ENCODE results near the gene RASSF5.
"Not testable (repeated sequence)": the region's sequence is repeated elsewhere in the genome, so short reads cannot be mapped to it uniquely, and the experiment has no call there.

RASSF5 gene

DNA sequence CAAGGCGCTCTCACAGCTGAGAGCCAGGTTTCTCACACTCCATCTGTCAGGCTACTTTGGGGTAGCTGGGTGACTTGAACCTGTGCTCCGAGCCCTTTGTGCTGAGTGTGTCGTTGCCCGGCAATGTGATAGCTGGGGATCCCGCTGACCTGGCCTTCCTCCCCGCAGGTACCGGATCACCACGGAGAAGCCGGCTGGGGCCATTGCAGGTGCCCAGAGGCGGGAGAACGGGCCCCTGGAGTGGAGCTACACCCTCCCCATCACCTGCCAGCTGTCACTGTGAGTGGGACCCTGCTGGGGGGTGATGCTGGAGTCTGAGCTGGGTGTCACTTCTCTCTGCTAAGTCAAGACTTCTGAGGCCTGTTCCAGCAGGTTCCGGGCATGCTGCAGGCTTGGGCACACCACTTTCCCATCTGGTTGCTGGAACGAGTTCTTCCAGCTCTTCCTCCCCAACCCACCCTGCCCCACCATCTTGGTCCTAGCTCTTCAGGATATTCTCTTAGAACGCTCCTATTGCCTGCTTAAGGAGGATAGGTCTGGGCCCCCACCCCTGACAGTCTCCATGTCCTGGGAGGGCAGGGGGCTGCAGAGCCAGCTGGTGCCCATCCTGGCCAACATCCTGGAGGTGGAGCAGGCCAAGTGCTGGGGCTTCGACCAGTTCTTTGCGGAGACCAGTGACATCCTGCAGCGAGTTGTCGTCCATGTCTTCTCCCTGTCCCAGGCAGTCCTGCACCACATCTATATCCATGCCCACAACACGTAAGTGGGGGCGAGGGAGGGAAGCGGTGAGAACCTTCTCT lies 29.6 kb upstream of the RASSF5 start:
- DNase-seq = no peak

DNA sequence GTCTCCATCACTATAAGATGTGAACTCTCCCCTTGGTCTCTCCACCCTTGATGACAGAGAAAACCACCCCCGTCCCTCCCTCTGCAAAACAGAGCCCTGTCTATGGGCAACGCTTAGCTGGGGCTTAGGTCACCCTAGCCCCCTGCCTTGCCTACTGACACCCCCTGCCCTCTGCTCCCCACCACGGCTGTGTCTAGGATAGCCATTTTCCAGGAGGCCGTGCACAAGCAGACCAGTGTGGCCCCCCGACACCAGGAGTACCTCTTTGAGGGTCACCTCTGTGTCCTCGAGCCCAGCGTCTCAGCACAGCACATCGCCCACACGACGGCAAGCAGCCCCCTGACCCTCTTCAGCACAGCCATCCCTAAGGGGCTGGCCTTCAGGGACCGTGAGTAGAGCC lies 28.6 kb upstream of the RASSF5 start:
- no peak for DNase-seq

DNA sequence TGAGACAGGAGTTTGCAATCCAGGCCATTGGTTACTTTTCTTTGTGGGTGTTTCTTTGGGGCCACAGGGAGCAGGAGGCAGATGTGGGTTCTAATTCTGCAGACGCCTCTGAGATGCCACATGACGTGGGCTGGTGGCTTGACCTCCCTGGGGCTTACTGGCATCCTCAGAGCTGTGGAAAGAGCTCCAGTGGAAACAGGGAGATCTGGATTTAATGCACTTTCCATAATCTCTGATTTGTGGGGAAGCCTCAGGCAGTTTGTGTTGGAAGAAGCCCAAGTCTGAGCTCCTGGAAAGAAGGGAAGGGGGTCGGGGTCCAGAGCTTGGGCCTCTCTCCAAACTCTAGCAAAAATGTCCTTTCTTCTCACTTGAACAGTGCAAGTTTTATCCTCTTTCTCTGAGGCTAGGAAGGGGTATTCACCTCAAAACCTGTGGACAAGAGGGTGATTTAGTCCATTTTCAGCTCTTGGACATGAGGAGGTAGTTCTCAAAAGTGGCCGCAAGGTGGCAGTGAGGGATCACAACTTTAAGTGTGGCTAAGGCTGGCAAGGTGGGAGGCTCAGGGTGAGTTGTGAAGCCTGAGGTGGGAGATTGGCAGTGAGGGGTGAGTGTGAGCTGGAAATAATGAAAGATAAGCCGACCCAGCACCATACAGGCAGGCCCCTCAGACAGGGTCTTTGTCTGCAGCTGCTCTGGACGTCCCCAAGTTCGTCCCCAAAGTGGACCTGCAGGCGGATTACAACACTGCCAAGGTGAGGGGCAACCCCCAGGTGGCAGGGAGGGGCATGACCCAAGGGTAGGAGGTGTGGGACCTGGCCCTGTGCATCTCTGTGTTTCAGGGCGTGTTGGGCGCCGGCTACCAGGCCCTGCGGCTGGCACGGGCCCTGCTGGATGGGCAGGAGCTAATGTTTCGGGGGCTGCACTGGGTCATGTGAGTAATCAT lies 27.9 kb upstream of the RASSF5 start:
- peak; percentile 66 for DNase-seq

DNA sequence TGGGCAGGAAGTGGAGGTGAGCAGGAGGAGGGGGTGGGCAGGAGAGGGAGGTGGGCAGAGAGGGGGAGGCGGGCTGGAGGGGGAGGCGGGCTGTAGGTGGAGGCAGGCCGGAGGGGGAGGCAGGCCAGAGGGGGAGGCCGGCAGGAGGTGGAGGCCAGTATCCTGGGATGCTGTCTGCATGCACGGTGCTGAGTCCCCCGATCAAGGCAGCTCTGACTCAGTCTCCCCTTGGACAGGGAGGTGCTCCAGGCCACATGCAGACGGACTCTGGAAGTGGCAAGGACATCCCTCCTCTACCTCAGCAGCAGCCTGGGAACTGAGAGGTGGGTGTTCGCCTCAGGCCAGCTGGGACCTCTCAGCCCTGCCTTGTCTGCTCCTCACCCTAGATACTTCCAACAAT lies 27.1 kb upstream of the RASSF5 start:
- DNase-seq = no peak

DNA sequence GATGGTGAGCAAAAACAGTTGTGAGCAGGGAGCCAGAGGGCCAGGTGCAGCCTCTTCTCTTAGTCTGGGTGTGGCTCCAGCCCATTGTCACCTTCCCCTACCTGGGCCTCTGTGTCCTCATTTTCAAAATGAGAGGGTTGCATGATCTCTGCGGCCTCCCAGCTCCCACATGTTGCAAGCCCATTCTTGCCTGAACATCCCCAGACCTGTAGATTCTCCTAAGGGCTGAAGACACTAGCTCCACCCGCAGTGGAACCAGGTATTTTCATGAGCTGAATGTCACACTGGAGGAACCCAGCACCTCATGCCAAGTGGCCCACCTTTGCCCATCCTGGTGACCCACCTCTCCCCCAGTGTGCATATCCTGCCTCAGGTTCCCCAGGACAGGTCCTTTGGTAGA lies 24.7 kb upstream of the RASSF5 start:
- no peak for DNase-seq

DNA sequence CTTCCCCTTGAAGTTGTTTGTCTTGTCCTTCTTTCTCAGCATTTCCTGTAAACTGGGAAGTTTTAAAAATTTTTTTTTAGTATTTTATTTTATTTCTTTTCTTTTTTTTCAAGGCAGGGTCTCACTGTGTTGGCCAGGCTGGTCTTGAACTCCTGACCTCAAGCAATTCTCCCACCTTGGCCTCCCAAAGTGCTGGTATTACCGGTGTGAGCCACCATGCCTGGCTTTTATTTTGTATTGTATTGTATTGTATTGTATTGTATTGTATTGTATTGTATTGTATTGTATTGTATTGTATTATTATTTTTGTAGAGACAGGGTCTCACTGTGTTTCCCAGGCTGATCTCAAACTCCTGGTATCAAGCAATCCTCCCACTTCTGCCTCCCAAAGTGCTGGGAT lies 23.5 kb upstream of the RASSF5 start:
- not testable (repeated sequence) for DNase-seq

DNA sequence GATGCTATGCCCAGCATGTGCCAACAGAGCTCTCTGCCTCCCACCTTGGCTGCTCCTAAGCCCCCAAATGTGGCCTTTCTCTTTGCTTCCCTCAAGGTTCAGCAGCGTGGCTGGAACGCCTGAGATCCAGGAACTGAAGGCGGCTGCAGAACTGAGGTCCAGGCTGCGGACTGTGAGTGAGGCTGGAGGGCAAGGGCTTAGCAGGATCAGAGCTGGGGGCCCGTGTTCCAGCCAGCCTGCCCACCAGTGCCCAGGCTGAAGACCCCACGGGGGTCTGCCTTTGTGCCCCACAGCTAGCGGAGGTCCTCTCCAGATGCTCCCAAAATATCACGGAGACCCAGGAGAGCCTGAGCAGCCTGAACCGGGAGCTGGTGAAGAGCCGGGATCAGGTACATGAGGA lies 22.4 kb upstream of the RASSF5 start:
- no peak for DNase-seq

DNA sequence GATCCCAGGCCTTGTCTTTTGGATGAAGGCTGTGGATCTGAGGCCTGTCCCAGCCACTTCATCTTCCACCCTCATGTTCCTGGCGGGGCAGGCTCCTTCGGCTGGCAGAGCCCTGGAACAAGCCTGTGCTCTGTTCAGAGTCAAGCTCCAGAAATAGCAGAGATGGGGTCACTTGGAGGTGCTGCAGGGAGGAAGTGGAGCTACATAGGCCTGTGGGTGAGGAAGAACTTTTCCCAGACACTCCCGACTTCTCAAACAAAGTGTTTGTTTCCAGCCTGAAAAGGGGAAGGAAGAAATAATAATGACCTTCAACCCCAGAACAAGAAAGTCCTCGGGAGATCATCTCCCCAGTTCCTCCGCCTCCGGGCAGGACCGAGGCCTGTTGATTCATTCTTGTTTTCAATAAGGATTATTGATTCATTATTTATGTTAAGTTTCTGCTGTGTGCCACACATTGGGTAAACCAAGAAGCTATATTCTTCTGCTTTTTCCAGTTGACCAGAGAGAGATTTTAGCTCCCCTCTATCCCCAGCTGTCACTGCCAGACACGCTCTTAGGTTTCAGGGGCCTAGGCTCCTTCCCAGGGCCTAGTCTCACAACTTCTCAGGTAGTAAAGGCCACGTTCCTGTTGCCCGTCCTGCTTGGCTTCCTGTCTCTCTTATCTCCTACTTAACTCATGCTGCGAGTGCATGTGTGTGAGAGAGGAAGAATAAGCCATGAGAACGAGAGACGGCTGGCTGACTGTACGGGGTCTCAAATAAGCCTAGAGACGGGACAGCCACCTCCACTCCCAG lies 20.1 kb upstream of the RASSF5 start:
- no peak for DNase-seq

DNA sequence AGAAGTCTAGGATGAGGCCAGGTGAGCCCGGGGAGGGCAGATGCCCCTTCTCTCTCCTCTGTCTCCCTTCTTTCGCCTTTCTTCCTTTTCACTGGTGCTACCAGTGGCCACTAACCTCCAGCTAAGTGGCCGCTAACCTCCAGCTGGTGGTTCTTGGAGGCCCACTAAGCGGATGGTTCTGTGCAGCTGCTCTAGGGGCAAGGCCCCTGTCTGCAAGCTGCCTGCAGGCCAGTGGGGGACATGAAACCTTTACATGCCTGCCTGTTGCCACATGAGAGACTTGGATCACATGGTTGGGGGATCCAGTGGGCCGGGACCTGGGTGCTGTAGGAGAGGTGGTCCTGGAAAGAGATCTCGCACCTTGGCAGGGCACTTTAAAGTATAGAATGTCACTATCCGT lies 19.4 kb upstream of the RASSF5 start:
- DNase-seq = no peak

DNA sequence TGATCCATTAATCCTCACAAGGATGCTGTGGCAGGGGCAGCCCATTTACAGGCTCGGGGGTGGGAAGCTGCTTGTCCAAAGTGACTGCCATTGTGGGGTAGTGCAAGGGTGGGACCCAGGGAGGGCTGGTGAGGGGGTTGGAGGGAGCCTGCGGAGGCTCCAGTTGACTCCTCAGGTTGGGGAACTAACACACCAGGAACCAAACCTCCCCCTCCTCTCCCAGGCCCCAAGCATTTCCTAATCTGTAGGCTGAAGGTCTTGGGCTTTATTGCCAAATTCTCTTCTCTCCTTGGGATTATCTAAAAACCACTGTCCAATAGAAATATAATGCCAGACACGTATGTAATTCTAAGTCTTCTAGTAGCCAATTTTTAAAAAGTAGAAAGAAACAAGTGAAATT lies 18.9 kb upstream of the RASSF5 start:
- no peak for DNase-seq

DNA sequence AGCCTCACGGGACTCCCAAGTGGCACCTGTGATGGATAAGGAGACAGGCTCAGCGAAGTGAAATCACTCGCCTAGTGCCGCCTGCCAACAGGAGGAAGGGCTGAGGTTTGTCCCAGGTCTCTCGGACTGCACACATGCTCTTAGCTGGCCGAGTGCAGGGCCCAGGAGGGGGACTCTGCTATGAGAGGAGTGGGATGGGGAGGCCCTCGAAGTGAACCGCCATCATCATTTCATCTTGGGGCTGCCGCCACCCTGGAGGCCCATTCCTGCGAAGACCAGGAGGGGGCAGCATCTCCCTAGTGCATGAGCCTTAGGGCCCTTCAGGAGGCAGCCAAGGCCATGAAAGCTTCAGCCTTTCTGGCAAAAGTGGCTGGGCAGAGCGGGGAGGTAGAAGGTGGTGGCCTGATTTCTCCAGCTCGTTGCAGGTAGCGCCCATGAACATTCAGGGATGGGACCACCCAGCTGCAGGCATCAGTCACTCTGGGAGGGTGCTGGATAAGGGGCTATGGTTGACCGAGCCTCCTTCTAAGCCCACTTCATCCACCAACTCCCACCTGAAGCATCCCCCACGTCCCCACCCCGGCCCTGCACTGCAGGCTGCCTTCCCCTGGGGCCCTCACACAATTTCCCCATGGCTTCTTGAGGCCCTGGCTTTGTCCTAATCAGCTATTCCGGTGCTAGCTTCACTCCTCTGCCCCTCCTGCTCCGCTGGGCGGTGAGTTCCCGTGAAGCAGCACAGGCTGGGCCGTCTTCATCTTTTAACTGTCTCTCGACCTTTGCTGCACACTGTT lies 17.2 kb upstream of the RASSF5 start:
- peak; percentile 59 for DNase-seq

DNA sequence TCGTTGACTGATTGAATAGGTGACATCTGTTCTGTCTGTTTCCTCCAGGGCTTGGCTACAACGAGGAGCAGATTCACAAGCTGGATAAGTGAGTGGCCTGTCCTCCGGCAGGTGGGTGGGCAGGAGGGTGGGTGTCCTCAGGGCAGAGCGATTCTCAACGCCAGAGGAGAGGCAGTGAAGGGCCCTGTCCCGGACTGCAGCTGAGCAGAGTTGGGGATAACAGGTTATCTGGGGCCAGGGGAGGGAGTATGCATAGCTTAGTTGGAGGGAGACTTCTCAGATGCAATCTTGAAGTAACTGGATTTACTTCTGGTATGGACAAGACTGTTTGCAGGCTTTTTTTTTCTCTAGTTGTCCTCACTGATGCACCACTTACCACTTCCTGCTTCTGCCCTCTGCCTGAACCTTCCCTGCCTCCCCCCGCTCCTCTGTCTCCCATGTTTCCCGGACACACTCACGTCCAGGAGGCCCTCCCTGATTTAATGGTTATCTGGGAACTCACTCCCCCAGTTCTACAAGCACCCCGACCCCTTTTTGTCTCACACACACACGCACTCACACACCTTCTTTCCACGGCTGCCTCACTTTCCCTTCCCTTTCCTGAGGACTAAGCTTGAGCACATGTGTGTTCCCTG lies 16.4 kb upstream of the RASSF5 start:
- no peak for DNase-seq

DNA sequence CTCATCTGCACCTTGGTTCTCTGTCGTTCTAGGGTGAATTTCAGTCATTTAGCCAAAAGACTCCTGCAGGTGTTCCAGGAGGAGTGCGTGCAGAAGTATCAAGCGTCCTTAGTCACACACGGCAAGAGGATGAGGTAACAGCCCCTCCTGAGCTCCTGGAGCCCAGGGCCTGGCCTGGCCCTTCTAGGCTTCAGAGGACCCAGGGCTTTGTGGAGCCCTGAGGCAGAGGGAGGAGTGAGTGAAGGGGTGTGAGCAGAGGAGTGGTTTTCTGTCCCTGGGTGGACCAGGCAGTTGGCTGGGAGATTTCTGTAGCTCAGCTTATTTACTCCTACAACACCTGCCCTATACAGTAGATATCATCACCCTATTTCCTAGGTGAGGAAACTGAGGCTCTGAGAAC lies 15.7 kb upstream of the RASSF5 start:
- no peak for DNase-seq

DNA sequence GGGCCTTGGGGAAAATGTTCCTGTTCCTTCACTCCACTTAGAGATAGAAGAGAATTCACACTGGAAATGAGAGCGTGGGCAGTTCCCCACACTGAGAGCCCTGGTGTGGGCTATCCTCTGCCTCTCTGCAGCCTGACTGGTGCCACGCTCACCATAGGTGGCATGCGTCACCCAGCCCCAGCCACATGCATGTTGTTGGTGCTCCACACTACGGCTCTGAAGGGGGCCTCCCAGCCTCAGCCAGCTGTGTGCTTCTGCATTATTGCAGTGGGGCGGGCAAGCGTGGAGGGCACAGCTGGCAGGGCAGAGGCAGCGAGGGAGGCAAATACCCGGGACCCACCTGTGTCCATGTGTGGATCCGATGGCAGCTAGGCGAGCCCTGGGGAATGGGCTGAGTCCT lies 14.7 kb upstream of the RASSF5 start:
- no peak for DNase-seq

DNA sequence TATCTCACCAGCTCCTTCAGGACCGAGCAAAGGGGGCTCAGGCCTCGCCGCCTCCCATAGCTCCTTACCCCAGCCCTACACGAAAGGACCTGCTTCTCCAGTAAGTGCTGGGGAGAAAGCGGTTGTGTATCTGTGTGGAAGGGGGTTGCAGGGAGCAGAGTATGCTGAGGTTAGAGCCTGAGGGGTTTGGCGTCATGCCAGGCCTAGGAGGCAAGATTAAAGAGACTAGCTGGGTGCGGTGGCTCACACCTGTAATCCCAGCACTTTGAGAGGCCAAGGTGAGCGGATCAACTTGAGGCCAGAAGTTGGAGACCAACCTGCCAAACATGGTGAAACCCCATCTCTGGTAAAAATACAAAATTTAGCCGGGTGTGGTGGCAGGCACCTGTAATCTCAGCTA lies 14.1 kb upstream of the RASSF5 start:
- no peak for DNase-seq

DNA sequence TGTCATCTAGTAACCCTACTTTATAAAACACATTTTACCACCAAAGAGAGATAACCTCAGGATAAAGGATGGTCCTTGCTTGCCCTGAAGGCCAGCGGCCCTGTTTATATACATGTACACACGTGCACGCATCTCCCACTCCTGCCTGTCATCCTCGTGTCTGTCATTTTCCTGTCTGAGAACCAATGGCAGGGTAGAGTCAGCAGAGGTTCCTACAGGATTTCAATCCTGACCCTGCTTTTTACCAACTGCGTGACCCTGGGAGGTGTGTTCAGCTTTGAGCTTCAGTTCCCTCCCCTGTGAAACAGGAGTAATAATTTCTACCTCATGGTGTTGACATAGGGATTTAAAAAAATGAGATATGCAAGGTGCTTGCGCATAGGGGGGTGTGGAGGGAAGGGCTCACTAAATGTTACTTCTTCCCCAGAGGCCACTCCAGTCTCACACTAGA lies 12.3 kb upstream of the RASSF5 start:
- no peak for DNase-seq

DNA sequence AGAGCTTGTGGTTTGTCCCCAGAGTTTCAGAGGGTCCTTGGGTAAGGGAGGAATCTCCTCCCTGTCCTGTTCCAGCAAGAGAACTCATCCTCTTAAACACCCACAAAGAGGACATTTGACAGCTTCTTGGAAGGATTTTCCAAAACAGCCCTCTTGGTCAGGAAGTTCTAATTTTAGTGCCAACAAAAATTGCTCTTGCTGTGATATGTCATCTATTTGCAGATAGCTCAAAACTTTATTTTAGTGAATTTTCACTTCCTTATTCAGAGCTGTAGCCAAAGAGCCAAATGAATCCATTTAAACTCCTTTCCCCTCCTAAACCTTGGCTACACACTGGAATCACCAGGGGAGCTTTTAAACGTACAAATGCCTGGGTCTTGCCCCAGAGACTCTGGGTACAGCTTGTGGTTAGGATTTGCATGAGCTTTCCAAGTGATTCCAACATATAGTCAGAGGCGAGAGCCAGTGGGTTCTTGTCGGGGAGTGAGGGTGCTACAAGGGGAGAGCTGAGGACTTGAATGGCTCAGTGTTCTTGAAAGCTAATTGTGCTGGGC lies 11.8 kb upstream of the RASSF5 start:
- DNase-seq = no peak

DNA sequence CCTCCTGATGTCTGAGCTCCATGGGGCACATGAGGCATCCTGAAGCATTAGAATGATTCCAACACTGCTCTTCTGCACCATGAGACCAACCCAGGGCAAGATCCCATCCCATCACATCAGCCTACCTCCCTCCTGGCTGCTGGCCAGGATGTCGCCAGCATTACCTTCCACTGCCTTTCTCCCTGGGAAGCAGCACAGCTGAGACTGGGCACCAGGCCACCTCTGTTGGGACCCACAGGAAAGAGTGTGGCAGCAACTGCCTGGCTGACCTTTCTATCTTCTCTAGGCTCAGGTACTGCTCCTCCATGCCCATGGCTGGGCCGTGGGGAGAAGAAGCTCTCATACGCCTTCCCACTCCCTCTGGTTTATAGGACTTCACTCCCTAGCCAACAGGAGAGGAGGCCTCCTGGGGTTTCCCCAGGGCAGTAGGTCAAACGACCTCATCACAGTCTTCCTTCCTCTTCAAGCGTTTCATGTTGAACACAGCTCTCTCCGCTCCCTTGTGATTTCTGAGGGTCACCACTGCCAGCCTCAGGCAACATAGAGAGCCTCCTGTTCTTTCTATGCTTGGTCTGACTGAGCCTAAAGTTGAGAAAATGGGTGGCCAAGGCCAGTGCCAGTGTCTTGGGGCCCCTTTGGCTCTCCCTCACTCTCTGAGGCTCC lies 11.1 kb upstream of the RASSF5 start:
- no peak for DNase-seq

DNA sequence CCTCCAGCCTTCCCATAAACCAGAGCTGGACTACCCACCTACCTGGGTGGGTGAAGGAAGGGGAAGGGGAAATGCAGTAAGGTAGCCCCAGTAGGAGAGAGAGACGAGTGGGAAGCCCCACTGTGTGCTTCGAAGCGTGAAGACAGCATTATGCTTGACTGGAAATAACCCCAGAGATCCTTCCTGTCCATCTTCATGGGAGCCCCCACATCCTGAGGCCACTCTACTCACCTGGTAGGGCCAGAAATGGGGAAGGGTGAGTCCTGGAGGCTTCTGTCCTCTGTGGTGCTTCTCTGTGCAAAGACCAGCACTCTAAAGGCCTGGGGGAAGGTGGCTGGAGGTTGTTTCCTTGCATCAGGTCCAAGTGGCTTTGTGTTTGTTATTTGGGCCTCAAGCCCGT lies 10.0 kb upstream of the RASSF5 start:
- DNase-seq = no peak

DNA sequence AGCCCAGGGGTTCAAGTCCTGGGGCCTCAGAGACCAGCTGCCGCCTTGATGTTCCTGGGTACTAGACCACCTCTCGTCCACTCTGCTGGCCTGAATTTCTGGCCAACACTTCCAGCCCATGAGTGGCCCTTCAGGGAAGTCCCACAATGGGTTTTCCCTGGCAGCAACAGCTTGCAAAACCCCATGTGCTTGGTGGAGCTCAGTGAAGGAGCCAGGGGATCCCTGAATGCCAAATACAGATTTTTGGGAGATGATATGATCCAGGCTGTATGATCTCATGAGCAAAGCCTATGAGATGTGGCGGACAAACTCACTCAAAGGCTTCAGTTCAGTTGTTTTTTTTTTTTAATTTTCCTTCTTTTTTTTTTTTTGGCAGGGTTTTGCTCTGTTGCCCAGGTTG lies 9.6 kb upstream of the RASSF5 start:
- no peak for DNase-seq

DNA sequence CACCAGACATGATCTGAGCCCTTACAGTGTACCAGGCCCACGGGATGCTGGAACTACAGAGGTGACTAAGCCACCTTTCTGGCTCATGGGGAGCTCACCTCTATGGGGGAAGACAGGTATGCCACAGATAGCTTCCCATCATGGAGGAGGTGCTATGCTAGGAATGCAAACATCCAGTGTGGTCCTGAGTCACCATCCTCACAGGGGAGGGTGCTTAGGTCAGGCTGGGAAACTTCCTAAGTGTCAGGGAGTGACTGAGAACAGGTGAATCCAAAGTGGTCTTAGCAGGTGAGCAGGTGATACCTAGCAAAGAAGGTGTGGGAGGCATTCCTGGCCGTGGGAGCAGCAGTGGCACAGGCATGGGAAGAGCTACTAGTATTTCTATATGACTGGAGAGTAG lies 8.6 kb upstream of the RASSF5 start:
- DNase-seq = no peak
